IPS-18a (cell line): ENCODE data around the gene DYSF.

Source experiments
- H3K27ac ChIP-seq: one replicate; pipeline ENCODE4 v1.5.1; 2013; ENCODE audit warnings: low read length
- H3K27me3 ChIP-seq: one replicate; pipeline ENCODE4 v1.6.1; 2013; ENCODE audit warnings: mild to moderate bottlenecking, low read length; ENCODE audit not compliant: control insufficient read depth, insufficient read depth
- H3K36me3 ChIP-seq: one replicate; pipeline ENCODE4 v1.6.1; 2013; ENCODE audit warnings: low read depth, low read length; ENCODE audit not compliant: control insufficient read depth
- H3K4me1 ChIP-seq: one replicate; pipeline ENCODE4 v1.6.1; 2013; ENCODE audit warnings: low read depth, low read length; ENCODE audit not compliant: control insufficient read depth
- H3K4me3 ChIP-seq: one replicate; pipeline ENCODE4 v1.5.1; 2013; ENCODE audit warnings: low read length
- H3K9ac ChIP-seq: one replicate; pipeline ENCODE4 v1.6.1; 2013; ENCODE audit warnings: mild to moderate bottlenecking, low read length, moderate library complexity
- H3K9me3 ChIP-seq: one replicate; pipeline ENCODE4 v1.6.1; 2013; ENCODE audit warnings: low read depth, low read length; ENCODE audit not compliant: control insufficient read depth

DYSF gene

GRCh38 chr2:71550801-71551630 lies 97.7 kb downstream of the DYSF start:
- H3K9me3 ChIP-seq, result no peaks in the 10 kb centered on the region
- no peak overlapping the region for H3K27ac ChIP-seq
- no peaks in the 10 kb centered on the region for H3K4me1 ChIP-seq
- H3K9ac ChIP-seq, result no peak overlapping the region
- H3K27me3 ChIP-seq, result no peaks in the 10 kb centered on the region
- no peak overlapping the region for H3K4me3 ChIP-seq
- no peaks in the 10 kb centered on the region for H3K36me3 ChIP-seq

- no peaks in the 10 kb centered on the region for H3K36me3 ChIP-seq
- no peaks in the 10 kb centered on the region for H3K27me3 ChIP-seq
- no peaks in the 10 kb centered on the region for H3K9me3 ChIP-seq
- no peak overlapping the region for H3K27ac ChIP-seq
- H3K4me1 ChIP-seq, result no peaks in the 10 kb centered on the region
- no peak overlapping the region for H3K9ac ChIP-seq
- no peak overlapping the region for H3K4me3 ChIP-seq
Measured at GRCh38 chr2:71551631-71551915, 98.2 kb downstream of the DYSF start.

- Histone ChIP-seq H3K27ac (no peak overlapping the region), H3K27me3 (no peaks in the 10 kb centered on the region), H3K36me3 (no peaks in the 10 kb centered on the region), H3K9me3 (no peaks in the 10 kb centered on the region), H3K4me3 (no peak overlapping the region), H3K9ac (no peak overlapping the region), H3K4me1 (no peaks in the 10 kb centered on the region)
Measured at GRCh38 chr2:71552356-71552755, 99.0 kb downstream of the DYSF start.

GRCh38 chr2:71552861-71553301 lies 99.5 kb downstream of the DYSF start:
- H3K4me1 ChIP-seq, result no peaks in the 10 kb centered on the region
- H3K27ac ChIP-seq, result no peak overlapping the region
- no peaks in the 10 kb centered on the region for H3K36me3 ChIP-seq
- H3K27me3 ChIP-seq, result no peaks in the 10 kb centered on the region
- H3K4me3 ChIP-seq, result no peak overlapping the region
- H3K9me3 ChIP-seq, result no peaks in the 10 kb centered on the region
- H3K9ac ChIP-seq, result no peak overlapping the region

- Histone ChIP-seq H3K4me3 (no peak overlapping the region), H3K36me3 (no peaks in the 10 kb centered on the region), H3K9ac (no peak overlapping the region), H3K4me1 (no peaks in the 10 kb centered on the region), H3K27ac (no peak overlapping the region), H3K27me3 (no peaks in the 10 kb centered on the region), H3K9me3 (no peaks in the 10 kb centered on the region)
Measured at GRCh38 chr2:71554028-71554705, 100.8 kb downstream of the DYSF start.

- no peaks in the 10 kb centered on the region for H3K27me3 ChIP-seq
- H3K9me3 ChIP-seq, result no peaks in the 10 kb centered on the region
- H3K4me1 ChIP-seq, result no peaks in the 10 kb centered on the region
- no peak overlapping the region for H3K9ac ChIP-seq
- H3K4me3 ChIP-seq, result no peak overlapping the region
- H3K36me3 ChIP-seq, result no peaks in the 10 kb centered on the region
- no peak overlapping the region for H3K27ac ChIP-seq
Measured at GRCh38 chr2:71554706-71555056, 101.3 kb downstream of the DYSF start.

GRCh38 chr2:71555798-71556454 lies 102.6 kb downstream of the DYSF start:
- Histone ChIP-seq H3K36me3 (no peaks in the 10 kb centered on the region), H3K27ac (no peak overlapping the region), H3K4me3 (no peak overlapping the region), H3K9me3 (no peaks in the 10 kb centered on the region), H3K9ac (no peak overlapping the region), H3K27me3 (no peaks in the 10 kb centered on the region), H3K4me1 (no peaks in the 10 kb centered on the region)

GRCh38 chr2:71556692-71557250 lies 103.4 kb downstream of the DYSF start:
- no peaks in the 10 kb centered on the region for H3K27me3 ChIP-seq
- no peaks in the 10 kb centered on the region for H3K4me1 ChIP-seq
- no peaks in the 10 kb centered on the region for H3K9me3 ChIP-seq
- H3K9ac ChIP-seq, result no peak overlapping the region
- no peak overlapping the region for H3K27ac ChIP-seq
- H3K36me3 ChIP-seq, result no peaks in the 10 kb centered on the region
- no peak overlapping the region for H3K4me3 ChIP-seq

- Histone ChIP-seq H3K4me1 (no peaks in the 10 kb centered on the region), H3K4me3 (no peak overlapping the region), H3K27me3 (no peaks in the 10 kb centered on the region), H3K9ac (no peak overlapping the region), H3K36me3 (no peaks in the 10 kb centered on the region), H3K27ac (no peak overlapping the region), H3K9me3 (no peaks in the 10 kb centered on the region)
Measured at GRCh38 chr2:71557321-71557720, 104.0 kb downstream of the DYSF start.

- Histone ChIP-seq H3K36me3 (no peaks in the 10 kb centered on the region), H3K27me3 (no peaks in the 10 kb centered on the region), H3K9me3 (no peaks in the 10 kb centered on the region), H3K4me1 (no peaks in the 10 kb centered on the region), H3K27ac (no peak overlapping the region), H3K4me3 (no peak overlapping the region), H3K9ac (no peak overlapping the region)
Measured at GRCh38 chr2:71558300-71559051, 105.1 kb downstream of the DYSF start.
